Measurements from ENCODE around the gene SH3BGR.

SH3BGR gene

DNA sequence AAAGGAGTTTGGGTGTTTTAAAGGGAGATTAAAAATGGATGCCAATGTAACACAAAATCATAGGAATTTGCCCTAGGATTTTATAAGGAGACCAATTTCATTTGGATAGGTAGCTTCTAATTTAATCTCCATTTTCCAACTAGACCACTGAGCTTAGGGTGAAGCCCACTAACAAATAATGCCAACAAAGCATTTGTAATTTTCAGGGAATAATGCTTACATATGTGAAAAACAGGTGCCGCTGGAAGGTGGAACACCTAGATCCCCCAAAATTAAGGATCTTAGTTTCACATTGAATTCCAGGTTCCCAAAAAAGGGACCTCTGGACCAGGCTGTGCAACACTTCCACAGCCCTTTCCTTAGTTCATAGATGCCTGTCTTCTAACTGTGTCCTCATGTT lies 94.8 kb downstream of the SH3BGR start:
- DNase-seq (ENCODE audit: low read depth) = no peak

DNA sequence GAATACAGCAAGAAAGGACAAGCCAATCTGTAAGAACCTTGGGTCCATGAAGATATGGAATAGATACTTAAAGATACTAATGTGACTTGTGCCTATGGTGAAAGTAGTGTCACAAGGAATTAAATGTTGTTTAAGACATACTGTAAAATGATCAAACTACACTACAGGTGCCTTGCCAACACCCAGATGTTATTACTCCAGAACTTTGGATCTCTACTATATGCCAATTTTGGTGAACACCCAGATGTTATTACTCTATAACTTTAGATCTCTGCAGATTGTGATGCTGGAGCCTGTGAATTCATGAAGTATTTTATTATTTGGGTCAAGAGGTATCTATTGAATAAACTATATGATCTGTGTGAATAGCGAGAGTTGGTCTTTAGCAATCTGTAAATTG lies 101.1 kb downstream of the SH3BGR start:
- DNase-seq (ENCODE audit: low read depth) = no peak

DNA sequence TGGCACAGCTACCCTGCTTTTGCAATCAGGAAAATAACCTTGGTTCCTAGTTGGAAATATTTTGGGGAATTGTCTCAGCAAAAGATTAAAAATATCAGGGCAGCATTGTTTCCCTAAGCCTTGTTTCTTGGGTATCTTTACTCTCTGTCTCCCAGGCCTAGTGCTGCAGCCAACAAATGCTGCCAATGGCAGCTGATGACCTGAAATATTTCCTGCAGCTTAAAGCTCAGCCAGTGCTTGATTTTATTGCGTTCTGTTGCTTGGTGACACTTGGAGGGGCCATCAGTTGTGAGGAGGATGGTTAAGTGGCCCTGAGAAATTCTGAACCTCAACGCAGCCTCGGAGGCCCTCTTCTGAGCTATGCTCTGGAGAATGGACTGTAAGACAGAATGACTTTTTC lies 101.6 kb downstream of the SH3BGR start:
- DNase-seq (ENCODE audit: low read depth) = no peak

DNA sequence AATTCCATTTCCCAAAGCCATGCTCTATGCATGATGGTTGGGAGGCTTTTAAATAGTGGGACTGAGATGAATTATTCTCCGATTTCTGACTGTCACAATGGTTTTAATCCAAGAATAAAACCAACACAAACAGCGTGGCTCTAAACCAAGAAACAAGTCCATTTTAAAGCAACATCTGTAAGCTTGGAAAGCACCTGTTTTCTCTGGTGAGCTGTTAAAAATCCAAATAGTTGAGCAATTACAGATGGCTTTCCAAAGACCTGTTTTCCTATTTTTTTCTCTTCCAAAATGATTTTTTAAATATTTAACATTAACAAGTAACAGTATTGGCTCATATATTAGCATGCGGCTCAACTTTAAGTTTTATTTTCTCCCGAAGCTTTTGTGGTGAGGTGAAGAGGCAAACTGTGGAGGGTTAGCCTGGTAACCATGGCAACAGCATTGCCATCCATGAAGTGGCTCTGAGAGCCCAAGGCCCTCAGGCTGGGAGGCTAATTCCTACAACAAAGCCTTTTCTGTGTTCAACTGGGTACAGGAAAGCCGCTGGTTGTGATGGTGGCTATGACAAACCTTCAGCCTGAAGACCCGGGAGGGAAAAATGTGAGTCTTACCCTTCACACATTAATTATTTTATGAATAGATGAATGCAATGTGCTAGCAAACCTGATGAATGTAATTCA lies 104.3 kb downstream of the SH3BGR start:
- no peak for DNase-seq (ENCODE audit: low read depth)

DNA sequence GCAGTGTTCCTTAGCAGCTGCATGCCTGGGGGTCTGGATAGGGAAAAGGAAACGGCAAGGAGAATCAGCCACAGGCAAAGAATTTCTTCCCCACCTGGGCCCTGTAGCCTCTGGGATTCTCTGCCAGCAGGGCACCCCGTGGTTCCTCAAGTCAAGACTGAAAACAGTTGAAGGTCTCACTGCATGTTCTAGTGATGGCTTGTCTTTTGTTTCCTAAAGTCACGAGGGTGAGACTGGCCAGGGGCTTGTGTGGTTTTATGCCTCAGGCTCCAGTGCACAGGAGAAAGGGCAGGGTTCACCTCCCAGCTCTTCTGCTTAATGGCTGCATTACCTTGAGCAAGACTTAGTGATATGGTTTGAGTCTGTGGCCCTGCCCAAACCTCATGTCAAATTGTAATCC lies 107.7 kb downstream of the SH3BGR start:
- no peak for DNase-seq (ENCODE audit: low read depth)

DNA sequence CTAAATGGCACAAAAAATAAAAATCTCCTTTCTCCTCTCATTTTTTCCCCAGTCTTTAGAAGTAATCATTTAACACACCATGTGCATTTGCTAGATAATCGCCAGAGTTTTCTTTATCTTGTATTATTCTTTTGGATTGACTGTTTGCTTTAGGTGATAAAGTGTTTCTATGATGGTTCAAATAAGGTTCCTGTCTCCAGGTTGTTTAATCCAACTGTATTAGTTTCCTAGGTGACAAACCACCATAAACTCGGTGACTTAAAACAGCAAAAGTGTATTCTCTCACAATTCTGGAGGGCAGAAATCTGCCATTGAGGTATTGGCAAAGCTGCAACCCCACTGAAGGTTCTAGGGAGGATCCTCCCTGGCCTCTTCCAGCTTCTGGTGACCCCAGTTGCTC lies 109.4 kb downstream of the SH3BGR start:
- no peak for DNase-seq (ENCODE audit: low read depth)

DNA sequence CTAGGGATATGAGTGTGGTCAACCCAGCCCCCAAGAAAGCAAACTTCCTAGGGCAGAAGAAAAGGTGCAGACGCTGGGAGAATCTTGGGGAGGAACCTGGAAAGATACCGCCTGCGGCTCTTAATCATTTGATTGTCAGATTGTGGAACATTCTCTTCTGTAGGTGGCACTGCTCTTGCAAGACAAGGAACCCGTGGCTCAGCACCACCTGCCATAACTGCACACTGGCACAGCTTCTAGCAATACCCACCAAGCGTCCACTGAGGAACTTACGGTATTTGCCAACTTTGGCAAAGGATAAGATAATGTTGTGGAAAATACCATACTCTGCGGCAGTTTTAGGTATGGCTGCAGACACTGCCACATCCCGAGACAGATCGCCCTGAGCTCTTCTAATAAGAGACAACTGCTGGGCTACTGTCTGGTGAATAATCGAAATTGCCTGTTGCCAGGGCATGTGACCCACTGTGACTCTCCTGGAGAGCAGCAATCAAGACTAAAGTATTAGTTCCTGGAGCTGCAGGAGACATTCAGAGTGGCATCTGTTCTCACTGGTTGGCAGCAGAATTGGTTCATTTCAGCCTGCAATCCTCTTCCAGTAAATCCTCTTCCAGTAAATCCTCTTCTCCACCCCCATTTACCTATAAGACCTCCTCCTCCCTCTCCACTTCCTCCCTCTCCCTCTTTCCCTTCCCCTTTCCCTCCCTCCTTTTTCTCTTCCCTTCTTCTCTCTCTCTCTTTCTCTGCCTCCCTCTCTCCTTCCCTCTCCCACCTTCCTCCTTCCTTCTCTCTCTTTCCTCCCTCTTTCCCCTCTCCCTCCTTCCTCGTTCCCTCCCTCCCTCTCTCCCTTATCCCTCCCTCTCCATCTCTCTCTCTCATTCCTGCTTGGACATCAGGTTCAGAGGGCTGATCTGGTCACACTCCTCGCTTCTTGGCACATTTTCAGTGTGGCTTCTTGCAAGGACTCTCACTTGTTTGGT lies 111.3 kb downstream of the SH3BGR start:
- no peak for DNase-seq (ENCODE audit: low read depth)

DNA sequence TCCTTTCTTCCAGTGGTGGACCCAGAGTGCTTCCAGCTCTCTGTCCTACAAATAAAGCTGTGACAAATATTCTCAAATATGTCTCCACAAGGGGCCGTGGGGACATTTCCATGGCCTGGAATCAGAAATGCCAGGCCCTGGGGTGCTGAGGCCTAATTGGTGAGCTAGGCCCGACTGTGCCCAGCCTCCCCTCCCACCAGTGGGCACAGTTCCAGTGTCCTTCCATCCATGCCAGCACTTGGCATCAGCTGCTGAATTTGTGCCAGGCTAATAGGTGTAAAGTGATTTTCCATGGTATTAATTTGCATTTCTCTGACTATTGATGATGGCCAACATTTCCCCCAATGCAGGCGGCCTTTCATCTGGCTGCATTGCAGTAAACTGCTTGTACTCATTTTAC lies 112.4 kb downstream of the SH3BGR start:
- DNase-seq (ENCODE audit: low read depth) = no peak
